ENCODE measurements around the gene KY. TPM values are rescaled to one million over a fixed set of nuclear protein-coding genes. Genes with fewer than 3 reads are reported as not detected.

KY gene
- total RNA-seq, 1 donor from 2014 or later: 1.7 TPM

DNA sequence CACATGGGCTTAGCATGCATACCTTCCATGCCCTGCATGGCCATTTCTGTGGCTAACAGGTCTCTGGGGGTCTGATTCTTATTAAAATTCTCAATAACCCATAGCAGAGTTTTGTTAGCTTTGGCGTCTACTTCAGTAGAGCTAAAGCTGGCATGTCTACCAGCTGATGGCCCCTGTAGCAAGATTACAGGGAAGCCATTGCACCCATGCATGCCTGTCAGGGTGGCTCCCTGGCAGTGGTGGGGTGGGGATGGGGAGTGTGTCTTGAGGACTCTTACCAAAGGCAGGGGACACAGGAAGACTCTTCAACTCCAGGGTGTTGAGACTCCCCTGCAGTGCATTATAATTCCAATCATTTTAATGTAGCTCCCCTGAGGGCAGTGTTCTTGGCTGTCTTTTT, 4.7 kb downstream of the KY start:
- DNase-seq (ENCODE audit: low spot score): no peak

DNA sequence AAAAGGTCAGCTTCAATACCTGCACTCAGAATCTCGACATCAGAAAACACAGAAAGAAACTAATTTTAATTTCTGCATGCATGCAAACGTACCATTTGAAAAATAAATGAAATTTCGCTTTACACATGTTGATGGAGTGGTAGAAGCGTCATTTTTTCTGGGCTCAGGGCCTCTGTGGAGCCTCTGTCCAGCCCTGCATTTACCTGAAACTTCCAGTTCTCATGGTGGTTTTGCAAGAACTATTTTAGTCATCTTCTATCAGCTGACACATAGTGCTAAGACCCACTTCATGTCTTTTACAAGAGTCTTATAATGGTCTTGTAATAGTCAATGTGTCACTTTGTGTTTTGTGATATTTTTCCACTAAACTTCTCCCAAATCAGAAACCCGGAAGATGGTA, 5.3 kb downstream of the KY start:
- no peak for DNase-seq (ENCODE audit: low spot score)

DNA sequence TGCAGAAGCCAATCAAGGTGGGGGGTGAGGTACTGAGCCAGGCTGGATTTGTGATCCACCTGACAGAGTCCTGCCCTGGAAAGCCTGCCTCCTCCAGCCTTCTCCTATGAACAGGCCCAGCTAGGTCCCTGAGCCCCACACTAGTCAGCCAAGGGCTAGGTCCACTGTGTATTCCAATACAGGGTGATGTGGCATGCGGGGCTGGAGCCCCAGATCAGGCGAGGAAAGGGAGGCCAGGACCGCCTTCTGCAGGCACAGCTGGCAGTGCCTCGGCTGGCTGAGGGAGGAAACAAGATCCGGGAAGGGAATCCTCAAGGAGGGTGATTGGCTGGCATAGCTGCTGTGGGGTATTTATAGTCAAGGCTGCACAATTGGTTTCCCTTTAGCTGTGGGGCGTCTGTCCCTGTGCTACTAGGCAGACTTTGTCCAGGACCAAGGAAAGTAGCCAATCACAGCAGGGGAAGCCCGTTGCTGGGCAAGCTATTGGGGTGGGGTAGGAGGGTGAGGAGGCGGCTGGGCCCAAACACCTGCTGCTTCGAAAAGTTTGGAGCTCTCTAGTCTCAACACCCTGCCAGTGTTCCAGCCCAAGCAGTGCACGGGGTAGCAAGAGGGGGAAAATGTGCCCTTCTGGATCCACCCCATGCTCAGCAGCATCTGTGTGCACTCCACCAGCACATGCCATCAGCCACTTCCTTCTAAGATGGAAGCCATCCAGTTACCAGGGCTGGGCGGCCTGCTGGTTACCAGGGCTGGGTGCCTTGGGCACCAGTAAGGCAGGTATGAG, 5.9 kb downstream of the KY start:
- no peak for DNase-seq (ENCODE audit: low spot score)

DNA sequence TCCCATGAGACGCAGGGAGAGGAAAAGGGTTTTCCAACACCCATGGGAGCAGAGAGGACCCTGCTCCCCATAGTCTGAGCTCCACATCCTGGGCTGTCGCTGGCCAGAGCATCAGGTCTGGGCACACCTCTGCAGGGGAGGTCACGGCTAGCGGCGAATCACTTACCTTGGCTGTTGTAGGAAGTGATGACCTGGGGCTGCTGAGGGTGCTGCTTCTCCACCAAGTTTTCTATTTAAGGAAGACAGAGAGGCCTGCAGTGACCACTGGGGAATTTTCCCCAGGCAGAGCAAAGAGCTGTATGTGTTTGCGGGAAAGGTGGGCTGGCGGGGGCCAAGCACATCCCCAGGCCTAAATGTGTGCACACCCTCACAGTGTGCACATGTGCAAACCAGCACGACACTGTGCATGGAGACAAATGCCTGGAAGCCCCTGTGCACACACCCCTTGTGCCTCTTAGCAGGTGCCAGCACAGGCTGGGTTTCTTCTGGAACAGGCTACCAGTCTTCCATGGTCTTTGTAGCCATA, 7.6 kb downstream of the KY start:
- no peak for DNase-seq (ENCODE audit: low spot score)

DNA sequence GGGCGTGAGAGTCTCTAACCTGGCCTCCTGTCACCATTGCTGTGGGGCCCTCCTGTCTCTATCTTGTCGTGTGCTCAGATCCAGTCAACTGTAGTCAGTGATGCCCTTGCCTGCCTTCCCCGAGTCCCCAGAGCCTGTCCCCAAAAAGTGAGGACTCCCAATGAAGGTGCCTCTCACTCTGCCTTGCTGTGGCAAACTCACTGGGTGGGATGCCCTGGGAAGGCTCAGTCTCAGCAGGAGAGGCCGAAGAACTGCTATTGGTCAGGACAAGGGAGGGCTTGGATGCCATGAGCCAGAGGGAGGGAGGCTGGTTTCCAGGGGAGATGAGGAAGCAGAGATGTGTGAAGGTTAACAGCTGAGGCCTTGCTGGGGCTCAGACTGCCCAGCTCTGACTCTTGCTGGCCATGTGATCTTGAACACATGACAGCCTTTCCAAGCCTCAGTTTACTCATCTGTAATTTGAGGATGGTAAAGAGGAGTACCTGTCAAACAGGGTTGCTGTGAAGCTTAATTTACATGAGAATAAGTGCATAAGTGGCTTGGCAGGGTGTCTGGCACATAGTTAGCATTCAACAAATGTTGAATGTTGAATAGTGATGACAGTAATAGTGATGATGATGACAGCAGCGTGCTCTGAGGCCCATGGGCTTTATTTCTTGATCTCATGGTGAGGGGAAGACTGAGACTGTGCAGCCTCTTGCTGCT, 8.2 kb downstream of the KY start:
- no peak for DNase-seq (ENCODE audit: low spot score)

DNA sequence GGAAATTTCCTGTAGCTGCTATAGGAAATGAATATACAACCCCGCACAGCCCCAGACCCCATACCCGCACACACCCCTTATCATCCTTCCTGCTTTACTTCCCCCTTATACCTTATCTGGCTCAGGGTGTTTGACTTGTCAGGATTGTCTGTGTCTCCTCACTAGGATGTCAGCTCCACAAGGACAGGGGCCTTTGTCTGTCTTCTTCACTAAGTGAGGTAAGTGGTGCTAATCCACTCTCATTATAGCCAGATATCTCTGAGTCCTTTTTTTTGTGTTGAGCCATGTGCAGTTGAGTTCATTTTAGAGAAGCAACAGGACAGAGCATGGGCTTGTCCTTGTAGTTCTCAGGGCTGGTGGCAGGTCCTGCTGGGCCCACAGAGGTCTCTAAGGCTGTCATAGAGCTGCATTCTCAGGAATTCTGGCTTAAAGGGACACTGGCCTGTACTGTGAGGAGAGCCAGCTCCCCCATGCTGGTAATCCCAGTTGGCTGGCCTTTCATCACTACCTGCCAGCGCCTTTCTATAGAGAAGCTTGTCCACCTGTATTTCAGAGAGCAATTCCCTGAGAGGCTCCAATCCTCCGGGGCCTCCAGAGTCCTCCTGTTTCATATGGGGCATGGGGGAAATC, 9.0 kb downstream of the KY start:
- no peak for DNase-seq (ENCODE audit: low spot score)

DNA sequence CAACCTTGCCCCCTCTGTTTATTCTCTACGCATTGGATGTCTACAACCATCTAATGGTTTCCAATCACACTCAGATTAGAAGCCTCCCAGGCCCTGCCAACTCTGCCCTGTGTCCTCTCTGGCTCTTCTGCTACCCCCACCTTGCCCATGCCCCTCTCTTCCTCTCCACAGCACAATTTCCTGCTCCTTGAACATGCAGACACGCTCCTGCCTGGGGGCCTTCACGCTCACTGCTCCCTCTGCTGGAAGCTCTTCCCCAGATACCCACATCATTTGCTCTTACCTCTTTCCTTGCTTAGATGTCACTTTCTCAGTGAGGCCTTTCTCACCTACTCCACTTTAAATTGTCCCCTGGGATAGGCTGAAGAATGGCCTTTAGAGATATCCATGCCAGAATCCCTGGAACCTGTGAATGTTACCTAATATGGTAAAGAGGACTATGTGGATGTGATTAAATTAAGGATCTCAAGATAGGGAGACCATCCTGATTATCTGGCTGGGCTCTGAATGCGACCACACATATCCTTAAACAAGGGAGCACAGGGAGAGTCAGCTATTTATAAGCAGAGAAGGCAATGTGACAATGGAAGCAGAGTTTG, 9.9 kb downstream of the KY start:
- DNase-seq (ENCODE audit: low spot score): peak; percentile 27

DNA sequence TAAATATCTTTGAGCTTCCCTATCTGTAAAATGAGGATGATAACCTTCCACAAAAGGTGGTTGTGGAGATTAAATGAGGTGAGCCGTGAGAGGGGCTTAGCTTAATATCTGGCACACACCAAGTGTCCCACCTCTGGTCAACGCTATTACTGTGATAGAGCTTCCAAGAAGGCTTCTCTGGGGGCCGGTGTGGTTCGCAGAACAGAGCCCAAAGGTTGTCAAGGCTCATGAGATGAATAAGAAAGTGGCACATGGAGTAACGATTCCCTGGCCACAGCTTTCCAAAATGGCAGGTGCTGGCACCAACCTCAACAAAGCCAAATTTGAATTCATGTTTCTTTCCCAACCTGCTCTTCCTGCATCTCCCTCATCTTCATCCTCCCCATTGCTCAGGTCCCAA, 10.4 kb downstream of the KY start:
- no peak for DNase-seq (ENCODE audit: low spot score)

DNA sequence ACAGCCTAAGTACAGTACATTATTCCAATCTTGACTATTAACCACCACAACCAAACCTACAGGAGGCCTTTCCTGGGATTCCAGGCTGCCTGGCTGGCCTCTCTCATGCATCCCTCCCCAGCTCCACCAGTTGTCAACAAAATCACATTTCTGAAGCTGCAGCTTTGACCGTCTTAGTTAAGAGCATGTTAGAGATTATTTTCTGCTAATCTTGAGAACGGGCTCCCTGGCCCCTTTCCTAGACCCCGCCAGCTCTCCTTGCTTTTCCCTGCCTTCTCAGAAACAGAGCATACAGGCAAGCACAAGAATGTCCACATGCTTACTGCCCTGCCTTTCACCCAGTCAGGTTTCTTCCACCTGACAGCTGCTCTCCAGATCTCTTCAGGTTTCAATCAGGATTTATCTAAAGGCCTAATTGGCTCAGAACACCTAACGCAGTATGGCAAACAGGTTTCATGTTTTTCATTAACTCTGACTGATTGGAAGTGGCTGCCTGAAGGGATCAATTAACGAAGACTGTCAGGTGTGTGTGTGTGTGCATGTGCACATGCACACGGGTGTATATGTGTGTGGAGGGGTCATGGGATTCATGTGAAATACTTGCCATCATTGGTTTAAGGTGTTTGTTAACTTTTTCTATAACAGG, 12.3 kb downstream of the KY start:
- DNase-seq (ENCODE audit: low spot score): no peak

DNA sequence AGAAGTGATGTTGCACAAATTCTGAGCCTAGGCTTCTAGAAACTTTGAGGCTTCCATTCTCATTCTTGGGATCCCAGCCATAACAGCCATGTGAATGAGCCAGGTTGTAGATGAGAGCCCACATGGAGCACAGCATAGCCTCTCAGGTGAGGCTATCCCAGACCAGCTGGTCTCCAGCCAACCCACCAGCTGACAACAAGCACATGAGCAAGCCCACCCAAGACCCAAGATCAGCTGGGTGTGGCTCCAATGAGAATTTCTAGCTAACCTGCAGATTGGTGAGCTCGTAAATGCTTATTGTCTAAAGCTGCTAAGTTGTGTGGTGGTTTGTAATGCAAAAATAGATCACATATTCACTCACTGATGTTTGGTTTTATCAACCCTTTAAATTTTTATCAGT, 14.4 kb downstream of the KY start:
- no peak for DNase-seq (ENCODE audit: low spot score)

DNA sequence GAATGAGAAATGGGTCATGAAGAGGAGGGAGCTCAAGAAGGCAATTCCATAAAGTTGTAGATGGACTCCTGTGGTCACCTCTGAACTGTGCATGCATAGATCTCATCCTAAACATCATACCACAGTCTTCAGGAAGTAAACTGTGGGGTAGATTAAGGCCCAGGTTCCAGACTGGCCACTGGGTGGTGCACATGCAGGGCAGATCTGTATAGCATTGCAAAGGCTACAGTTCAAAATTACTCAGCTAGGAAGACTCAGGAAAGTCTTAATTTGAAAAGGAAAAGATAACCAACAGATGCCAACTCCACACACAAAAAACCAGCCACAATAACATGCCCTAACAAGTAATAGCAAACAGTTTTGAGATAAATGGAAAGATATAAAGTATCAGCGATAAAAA, 20.3 kb downstream of the KY start:
- no peak for DNase-seq (ENCODE audit: low spot score)

DNA sequence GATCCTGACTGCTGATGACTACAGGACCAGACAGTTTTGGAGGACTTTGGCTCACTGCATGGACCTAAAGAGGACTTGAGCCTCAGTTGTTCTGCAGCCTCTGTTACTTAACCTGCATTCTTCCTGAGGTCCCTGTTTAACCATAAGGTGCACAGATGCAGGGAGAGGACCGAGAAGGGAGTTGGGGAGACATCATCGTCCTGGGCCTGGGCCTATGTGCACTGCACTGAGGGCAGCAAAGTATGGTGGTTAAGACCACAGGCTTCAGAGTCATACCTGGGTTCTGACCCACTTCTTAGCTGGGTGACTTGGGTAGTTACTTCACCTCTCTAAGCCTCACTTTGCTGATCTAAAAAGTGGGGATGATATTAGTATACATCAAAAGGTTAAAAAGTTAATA, 21.9 kb downstream of the KY start:
- no peak for DNase-seq (ENCODE audit: low spot score)

DNA sequence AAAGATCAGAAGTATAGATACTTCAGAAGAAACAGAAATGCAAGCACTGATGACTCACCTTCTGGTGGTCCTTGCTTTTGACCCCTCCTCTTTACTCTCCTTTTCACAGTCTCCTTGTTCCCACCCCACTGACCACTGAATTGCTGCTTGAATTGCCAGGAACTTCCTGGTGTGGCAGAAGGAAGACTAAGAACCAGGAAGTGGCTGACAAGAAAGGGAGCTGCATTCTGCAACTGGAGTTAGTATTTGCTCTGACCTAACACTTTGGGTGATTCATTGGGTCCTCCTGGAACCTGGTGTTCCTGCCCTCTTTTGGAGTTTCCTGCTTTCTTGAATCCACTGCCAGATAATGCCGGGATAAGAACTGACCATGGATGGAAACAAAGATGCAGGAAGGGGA, 23.0 kb downstream of the KY start:
- DNase-seq (ENCODE audit: low spot score): no peak

DNA sequence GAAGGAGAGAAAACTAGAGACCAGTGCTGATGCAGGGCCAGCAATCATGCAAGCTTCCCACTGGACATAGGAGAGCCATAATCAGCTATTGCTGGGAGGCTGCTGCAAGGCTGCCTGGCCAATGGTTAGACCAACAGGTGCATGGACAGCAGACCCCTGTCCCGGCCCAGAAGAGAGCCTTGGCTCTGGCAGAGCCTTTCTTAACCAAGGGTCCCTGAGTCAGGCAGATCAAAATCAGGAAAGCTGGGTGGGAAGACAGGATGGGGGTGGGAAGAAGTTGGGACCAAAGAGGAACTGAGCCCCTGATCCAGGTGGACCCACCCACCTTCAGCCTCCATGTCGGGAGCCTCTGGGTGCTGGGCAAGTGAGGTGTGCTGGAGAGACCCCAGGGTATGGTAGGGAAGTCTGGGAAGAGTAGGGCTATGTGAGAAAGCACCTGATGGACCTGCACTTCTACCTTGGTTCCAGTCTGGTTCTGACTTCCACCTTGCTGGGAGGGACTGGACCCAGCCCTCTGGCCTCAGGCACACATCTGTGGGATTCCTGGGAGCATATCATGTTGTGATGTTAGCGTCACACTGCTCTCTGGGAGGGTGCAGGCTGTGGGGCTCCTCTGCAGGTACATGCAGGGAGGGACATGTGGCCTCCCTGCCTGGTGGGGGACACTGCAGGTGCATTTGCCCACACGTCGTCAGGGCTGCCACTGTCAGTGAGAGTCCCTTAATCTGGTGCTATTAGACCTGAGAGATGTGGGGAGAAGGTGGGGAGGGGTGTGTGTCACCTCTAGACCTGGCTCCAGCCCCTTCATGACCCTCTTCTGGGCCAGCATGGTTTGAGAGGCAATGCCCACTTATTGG, 24.7 kb downstream of the KY start:
- DNase-seq (ENCODE audit: low spot score): no peak

DNA sequence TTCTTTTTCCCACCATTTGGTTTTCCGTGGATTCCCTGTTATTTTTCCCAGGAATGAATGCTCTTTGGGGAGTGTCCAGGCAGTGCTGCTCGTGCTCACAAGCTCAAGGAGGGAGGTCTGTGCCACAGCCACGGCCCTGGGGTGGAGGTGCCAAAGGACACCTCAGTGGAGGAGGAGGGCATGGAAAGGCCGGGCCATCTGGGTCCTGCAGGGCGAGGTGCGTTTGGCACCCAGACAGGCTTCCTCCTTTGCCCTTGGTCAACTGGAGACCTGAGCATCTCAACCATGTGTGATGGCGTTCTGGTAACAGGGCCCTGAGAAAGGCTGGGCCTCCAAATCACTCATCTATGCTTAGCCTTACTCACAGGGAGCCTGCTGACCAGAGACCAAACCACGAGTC, 25.4 kb downstream of the KY start:
- no peak for DNase-seq (ENCODE audit: low spot score)

DNA sequence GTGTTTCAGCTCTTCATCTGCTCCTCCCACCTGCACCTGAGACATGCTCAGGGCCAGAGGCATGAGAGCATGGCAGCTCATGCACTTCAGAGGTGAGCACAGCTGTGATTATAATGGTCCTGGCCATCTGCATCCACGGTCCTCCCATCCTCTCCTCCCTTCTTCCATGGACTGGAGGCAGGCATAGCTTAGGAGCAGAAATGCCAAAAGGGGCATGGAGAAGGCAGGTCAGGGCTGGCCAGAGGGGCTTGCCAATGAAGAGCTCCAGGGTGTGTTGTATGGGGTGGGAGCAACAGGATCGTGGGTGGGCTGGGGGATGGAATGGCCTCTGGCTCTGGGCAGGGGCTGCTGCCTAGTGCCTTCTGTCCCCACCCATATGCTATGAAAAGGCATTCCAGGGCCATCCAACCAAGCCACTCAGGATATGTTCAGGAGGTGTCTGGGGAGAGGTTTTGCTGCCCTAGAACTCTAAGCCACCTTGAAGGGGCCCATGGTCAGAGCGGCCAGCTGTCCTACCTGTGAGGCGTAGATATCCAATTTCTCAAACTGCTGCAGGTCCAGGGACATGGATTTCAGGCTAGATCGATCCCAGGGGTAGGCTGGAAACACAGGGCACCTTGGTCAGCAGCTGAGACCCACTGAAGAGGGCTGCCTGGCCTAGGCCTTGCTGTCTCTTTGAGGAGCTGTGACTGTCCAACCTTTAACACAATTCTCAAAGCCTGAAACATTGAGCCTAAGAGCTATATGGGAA, 26.1 kb downstream of the KY start:
- DNase-seq (ENCODE audit: low spot score): no peak

DNA sequence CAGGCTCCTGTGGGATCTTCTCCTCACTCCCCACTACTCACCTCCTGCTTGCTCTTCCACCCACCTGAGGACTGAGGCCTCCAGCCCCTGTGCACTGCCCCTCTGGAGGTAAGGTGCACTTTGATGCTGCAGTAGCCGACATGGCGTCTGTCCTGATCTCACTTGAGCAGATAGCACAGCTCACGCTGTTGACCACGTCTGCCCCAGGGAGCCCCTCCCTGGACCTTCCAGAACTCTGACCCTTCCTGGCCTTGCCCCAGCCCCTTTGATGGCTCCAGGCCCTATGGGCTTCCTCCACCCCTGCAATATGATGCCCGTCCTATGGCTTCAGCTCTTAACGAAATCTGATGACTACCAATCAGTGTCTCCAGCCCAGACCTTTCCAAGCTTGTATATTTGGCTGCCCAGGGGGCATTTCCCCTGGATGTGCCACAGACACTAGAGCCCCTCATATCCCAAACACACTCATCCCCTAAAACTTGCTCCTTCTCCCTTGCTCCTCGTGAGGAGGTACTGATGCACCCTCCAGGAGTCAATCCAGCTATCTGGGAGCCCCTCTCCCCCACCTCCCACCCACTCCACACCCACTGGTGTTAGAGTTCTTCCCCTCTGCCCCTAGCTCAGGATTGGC, 27.1 kb downstream of the KY start:
- DNase-seq (ENCODE audit: low spot score): no peak

DNA sequence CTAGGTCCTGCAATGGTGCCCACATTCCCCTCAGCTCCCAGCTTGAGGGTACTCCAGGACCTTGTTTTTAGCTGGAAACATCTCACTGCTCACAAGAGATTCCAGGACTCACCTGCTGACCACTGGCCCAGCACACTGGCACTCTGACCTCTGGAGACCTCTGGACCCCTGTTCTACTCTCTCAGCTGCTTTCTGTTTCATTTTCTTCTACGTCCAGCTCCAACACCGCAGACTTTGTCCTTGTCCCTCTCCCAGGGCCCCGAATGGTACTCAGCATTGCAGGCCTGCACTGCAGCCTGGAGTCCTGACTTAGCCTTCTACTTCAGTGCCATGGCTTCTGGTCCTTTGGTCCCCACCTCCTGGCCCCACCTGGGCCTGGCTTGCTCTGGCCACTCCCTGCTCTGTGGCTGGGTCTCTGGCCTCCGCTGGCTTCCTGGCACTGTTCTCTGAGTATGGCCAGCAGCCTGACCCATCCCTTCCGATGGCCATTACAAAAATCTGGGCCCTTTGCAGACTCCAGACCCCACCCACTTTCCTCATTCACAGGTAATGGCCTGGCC, 27.9 kb downstream of the KY start:
- no peak for DNase-seq (ENCODE audit: low spot score)

DNA sequence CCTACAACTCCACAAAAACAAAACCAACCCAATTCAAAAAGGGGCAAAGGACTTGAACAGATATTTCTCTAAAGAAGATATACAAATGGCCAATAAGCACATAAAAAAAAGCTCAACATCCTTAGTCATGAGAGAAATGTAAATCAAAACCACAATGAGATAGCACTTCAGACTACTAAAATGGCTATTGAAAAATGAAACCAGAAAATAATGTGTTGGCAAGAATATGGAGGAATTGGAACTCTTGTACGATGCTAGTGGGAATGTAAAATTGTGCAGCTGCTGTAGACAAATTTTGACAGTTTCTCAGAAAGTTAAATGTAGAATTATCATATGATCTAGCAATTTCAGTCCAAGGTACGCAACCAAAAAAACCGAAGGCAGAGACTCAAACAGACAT, 29.0 kb downstream of the KY start:
- DNase-seq (ENCODE audit: low spot score): no peak
